Osteoblast (primary cell): Measurements from ENCODE around the gene MAN2A2. TPM values are rescaled to one million over a fixed set of nuclear protein-coding genes. Genes with fewer than 3 reads are reported as not detected.

Source experiments
- DNase-seq: peaks from one replicate; pipeline ENCODE4 v3.0.0; 2011; ENCODE audit warnings: low spot score, mixed read lengths; ENCODE audit not compliant: insufficient read length; ENCODE audit errors: missing footprints
- H2AFZ ChIP-seq: 2 replicates; pipeline ENCODE4 v1.6.0; 2011; ENCODE audit warnings: mild to moderate bottlenecking, low read length
- H3K27ac ChIP-seq: 2 replicates; pipeline ENCODE4 v1.5.1; 2011; ENCODE audit warnings: mild to moderate bottlenecking, low read depth, low read length, moderate library complexity
- H3K27me3 ChIP-seq: 2 replicates; pipeline ENCODE4 v1.6.0; 2012; ENCODE audit warnings: mild to moderate bottlenecking, control low read depth, inconsistent platforms, low read length, moderate library complexity; ENCODE audit not compliant: insufficient read depth
- H3K36me3 ChIP-seq: 2 replicates; pipeline ENCODE4 v1.5.1; 2011; ENCODE audit warnings: mild to moderate bottlenecking, low read length, control low read depth, moderate library complexity; ENCODE audit not compliant: insufficient read depth
- H3K4me1 ChIP-seq: 2 replicates; pipeline ENCODE4 v1.5.1; 2011; ENCODE audit warnings: mild to moderate bottlenecking, low read length, control low read depth, moderate library complexity; ENCODE audit not compliant: insufficient read depth
- H3K4me2 ChIP-seq: 2 replicates; pipeline ENCODE4 v1.6.0; 2011; ENCODE audit warnings: mild to moderate bottlenecking, low read length; ENCODE audit not compliant: insufficient read depth
- H3K4me3 ChIP-seq: fragments of 200-600 bp; sonication (generic); 3 replicates; pipeline ENCODE4 v1.5.1; 2012; ENCODE audit warnings: mild to moderate bottlenecking, low read length, inconsistent platforms; ENCODE audit not compliant: insufficient read depth
- H3K79me2 ChIP-seq: 2 replicates; pipeline ENCODE4 v1.6.0; 2012; ENCODE audit warnings: mild to moderate bottlenecking, low read length, control low read depth, inconsistent platforms; ENCODE audit not compliant: insufficient read depth
- H3K9me3 ChIP-seq: 2 replicates; pipeline ENCODE4 v1.5.1; 2011; ENCODE audit warnings: low read depth, low read length, control low read depth
- H4K20me1 ChIP-seq: 2 replicates; pipeline ENCODE4 v1.6.0; 2012; ENCODE audit warnings: mild to moderate bottlenecking, low read length, control low read depth; ENCODE audit not compliant: insufficient read depth
- total RNA-seq: library from RNA; depleted of rRNA; stranded (reverse); fragments of >200 nt; gene quantifications from 2 replicates; pipeline ENCODE4 v1.2.3, GENCODE V29; 2012
- TF ChIP-seq, protein P1 (sequence below): IDR thresholded peaks from 2 replicates; pipeline ENCODE4 v1.5.1; 2011; ENCODE audit warnings: mild to moderate bottlenecking, low read depth, low read length, moderate library complexity; ENCODE audit errors: extremely low read depth

Gene MAN2A2
- total RNA-seq, 1 donor: 15.2 TPM

DNA sequence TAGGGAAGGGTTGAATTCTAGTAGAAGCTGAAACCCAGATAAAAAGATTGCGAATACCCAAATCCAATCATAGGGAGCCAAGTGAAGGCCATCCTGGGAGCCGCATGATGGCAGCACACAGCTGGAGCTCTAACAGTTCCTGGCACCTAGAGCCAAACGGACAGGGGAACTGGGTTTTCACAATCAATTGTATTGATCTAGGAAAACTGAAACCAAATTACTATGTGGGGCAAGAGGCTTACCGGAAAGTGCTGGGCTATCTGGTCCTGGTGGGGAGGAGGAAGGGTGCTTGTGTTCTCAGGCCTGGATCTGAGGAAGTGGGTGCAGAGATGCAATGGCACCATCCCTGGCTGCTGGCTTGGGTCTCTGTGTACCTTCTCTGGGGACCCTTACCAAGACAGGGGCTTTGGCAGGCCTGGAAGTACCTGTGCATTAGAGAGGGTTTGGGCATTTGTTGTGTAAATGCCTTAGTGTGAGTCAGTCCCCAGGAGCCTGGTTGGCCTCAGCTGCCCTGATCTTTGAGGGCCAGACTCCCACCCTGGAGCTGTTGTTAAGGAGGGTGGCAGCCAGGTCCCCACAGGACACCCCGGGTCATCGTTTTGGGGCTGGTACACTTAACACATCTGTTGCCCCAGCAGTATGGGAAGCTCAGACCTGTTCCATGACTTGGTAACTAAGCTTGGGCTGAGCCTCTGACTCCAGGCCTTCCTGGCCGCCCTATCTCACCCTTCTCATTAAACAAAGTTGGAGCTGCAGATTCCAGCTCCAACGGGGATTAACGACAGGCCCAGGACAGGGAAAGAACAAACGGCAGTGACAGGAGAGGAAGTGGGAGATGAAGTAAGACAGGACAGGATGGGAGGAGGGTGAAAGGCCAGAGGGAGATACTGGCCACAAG is 43.6 kb upstream of the MAN2A2 start:
- Histone ChIP-seq H3K36me3 (no peaks in the 10 kb centered on the region), H3K9me3 (no peaks in the 10 kb centered on the region), H3K4me1 (peaks cover 7% of the 10 kb centered on the region), H3K27ac (no peak overlapping the region), H3K79me2 (no peaks in the 10 kb centered on the region), H3K27me3 (no peaks in the 10 kb centered on the region), H3K4me2 (no peak overlapping the region), H2AFZ (no peak overlapping the region), H4K20me1 (no peaks in the 10 kb centered on the region), H3K4me3 (no peak overlapping the region)
- peak; percentile 50 for DNase-seq
- TF ChIP-seq, protein P1, sequence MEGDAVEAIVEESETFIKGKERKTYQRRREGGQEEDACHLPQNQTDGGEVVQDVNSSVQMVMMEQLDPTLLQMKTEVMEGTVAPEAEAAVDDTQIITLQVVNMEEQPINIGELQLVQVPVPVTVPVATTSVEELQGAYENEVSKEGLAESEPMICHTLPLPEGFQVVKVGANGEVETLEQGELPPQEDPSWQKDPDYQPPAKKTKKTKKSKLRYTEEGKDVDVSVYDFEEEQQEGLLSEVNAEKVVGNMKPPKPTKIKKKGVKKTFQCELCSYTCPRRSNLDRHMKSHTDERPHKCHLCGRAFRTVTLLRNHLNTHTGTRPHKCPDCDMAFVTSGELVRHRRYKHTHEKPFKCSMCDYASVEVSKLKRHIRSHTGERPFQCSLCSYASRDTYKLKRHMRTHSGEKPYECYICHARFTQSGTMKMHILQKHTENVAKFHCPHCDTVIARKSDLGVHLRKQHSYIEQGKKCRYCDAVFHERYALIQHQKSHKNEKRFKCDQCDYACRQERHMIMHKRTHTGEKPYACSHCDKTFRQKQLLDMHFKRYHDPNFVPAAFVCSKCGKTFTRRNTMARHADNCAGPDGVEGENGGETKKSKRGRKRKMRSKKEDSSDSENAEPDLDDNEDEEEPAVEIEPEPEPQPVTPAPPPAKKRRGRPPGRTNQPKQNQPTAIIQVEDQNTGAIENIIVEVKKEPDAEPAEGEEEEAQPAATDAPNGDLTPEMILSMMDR: no peak

DNA sequence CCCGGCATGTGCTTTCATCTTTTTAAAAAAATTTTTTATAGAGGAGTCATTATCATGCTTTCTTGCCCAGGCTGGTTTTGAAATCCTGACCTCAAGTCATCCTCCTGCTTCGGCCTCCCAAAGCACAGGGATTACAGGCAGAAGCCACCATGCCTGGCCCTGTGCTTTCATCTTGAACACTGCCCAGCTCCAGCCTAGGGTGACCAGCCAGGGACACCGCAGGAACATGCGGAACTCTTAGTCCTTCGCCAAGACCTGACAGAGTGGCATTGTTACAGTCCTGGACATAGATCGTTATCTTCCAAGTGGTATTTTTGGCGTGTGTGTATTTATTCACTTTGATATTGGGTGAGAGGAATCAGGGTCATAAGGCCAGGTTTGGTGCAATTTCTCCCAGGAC is 42.7 kb upstream of the MAN2A2 start:
- TF ChIP-seq, protein P1: no peak

DNA sequence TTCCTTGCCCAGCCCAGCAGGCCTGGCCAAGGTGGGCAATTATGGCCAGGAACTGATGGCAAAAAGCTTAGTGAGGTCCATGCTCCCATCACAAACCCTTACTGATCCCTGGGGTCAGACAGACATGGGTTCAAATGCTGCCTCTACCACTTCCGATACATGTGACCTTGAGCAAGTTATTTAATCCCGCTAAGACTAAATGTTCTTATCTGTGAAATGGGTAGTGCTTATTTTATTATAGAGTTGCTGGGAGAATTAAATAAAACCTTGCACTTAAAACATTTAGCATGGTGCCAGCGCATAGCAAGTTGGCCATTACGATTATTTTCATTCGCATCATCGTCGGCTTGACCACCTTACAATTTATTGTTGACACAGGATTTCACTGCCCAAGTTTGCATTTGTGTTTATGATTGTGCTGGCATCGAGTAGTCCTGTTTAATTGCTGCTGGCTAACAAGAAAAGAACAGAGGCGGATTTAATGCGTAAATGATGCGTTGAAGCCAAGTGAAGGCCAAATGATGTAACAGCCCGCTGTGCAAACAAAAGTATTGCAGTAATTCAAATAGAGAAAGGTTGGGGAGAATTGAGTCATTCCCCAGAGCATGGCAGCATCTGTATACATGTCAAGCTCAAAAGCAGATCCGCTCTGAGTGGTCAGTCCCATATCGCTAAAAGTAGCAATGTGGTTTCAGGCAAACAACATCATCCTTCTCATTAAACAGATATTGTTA is 42.0 kb upstream of the MAN2A2 start:
- Histone ChIP-seq H3K36me3 (no peaks in the 10 kb centered on the region), H3K4me2 (no peak overlapping the region), H3K9me3 (no peaks in the 10 kb centered on the region), H3K79me2 (no peaks in the 10 kb centered on the region), H3K4me1 (peaks cover 7% of the 10 kb centered on the region), H3K27me3 (no peaks in the 10 kb centered on the region), H4K20me1 (no peaks in the 10 kb centered on the region), H3K4me3 (no peak overlapping the region), H2AFZ (no peak overlapping the region), H3K27ac (no peak overlapping the region)
- no peak for DNase-seq
- TF ChIP-seq, protein P1: no peak

More for the DNA sequence above, 42.7 kb upstream of the MAN2A2 start:
- peak; percentile 58 for DNase-seq
- Histone ChIP-seq H3K9me3 (no peaks in the 10 kb centered on the region), H2AFZ (no peak overlapping the region), H3K27ac (no peak overlapping the region), H3K27me3 (no peaks in the 10 kb centered on the region), H3K36me3 (no peaks in the 10 kb centered on the region), H3K4me3 (no peak overlapping the region), H4K20me1 (no peaks in the 10 kb centered on the region), H3K4me2 (no peak overlapping the region), H3K79me2 (no peaks in the 10 kb centered on the region), H3K4me1 (peaks cover 7% of the 10 kb centered on the region)

DNA sequence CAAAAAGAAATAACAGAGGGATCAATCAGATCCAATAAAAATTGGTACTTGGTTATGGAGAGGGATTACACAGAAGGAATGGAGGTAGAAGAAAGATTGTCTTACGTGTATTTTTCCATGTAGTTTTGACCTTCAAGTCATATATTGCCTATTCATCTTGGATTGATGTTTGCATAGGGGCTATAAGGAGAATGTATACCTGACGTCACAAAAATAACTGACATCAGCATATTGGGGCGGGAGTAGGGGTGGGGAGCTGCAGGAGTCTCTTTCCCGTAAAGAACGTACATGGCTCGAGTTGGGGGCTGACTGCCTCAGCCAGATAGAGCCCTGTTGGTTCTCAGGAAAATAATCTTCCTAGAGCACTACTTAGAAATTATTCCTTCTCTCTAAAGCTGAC is 40.6 kb upstream of the MAN2A2 start:
- Histone ChIP-seq H3K9me3 (no peaks in the 10 kb centered on the region), H3K36me3 (no peaks in the 10 kb centered on the region), H3K27me3 (no peaks in the 10 kb centered on the region), H3K79me2 (no peaks in the 10 kb centered on the region), H4K20me1 (no peaks in the 10 kb centered on the region), H3K4me2 (no peak overlapping the region), H2AFZ (no peak overlapping the region), H3K4me3 (no peak overlapping the region), H3K27ac (no peak overlapping the region), H3K4me1 (peaks cover 7% of the 10 kb centered on the region)
- TF ChIP-seq, protein P1: no peak
- no peak for DNase-seq
